ENCODE measurements around the gene NBDY.

DNA sequence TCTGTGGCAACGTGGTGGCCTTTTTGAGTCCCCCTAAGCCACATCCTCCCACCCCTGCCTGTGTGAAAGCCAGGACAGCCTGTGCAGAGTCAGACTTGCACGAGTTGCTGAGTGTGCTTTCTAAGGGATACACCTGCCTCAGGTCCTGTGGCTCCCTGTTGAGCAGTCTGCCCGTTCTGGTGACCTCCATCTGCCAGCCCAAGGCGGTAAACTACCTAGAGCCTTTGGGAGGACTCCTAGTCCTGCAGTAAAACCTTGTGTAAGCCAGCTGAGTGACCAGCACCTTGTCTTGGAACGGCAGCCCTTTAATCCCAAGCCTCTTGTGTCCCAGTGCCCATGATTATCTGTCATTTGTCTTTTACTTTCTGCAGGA, 69.3 kb downstream of the NBDY start:
- TF ChIP-seq, protein P1, sequence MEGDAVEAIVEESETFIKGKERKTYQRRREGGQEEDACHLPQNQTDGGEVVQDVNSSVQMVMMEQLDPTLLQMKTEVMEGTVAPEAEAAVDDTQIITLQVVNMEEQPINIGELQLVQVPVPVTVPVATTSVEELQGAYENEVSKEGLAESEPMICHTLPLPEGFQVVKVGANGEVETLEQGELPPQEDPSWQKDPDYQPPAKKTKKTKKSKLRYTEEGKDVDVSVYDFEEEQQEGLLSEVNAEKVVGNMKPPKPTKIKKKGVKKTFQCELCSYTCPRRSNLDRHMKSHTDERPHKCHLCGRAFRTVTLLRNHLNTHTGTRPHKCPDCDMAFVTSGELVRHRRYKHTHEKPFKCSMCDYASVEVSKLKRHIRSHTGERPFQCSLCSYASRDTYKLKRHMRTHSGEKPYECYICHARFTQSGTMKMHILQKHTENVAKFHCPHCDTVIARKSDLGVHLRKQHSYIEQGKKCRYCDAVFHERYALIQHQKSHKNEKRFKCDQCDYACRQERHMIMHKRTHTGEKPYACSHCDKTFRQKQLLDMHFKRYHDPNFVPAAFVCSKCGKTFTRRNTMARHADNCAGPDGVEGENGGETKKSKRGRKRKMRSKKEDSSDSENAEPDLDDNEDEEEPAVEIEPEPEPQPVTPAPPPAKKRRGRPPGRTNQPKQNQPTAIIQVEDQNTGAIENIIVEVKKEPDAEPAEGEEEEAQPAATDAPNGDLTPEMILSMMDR (conservative IDR thresholded peaks at IDR 0.05 in 1 of 2, IDR thresholded peaks at IDR 0.05 in 1 of 2; ENCODE audit: extremely low read depth in 1 of 2, insufficient read depth in 1 of 2, low read depth in 1 of 2, low read length in 2 of 2), result no peak
- TF ChIP-seq EZH2 (IDR thresholded peaks at IDR 0.05; ENCODE audit: borderline replicate concordance, low read length), result no peak
